Fibroblast of pulmonary artery (primary cell): ENCODE measurements around the gene RAB7A.
"Not testable (repeated sequence)": the region's sequence is repeated elsewhere in the genome, so short reads cannot be mapped to it uniquely, and the experiment has no call there.

Experiments used
- DNase-seq: peaks from one replicate; pipeline ENCODE4 v3.0.0-alpha.2; 2010; ENCODE audit warnings: low read depth
- H3K4me3 ChIP-seq: replicated peaks from 2 replicates; pipeline ENCODE4 v1.5.1; 2011; ENCODE audit warnings: low read depth, mild to moderate bottlenecking, control low read depth, low read length, moderate library complexity
- TF ChIP-seq, protein P1 (sequence below): IDR thresholded peaks from 2 replicates; pipeline ENCODE4 v1.5.1; 2011; ENCODE audit warnings: mild to moderate bottlenecking, control low read depth, low read length, inconsistent platforms; ENCODE audit errors: missing control alignments

Gene RAB7A

DNA sequence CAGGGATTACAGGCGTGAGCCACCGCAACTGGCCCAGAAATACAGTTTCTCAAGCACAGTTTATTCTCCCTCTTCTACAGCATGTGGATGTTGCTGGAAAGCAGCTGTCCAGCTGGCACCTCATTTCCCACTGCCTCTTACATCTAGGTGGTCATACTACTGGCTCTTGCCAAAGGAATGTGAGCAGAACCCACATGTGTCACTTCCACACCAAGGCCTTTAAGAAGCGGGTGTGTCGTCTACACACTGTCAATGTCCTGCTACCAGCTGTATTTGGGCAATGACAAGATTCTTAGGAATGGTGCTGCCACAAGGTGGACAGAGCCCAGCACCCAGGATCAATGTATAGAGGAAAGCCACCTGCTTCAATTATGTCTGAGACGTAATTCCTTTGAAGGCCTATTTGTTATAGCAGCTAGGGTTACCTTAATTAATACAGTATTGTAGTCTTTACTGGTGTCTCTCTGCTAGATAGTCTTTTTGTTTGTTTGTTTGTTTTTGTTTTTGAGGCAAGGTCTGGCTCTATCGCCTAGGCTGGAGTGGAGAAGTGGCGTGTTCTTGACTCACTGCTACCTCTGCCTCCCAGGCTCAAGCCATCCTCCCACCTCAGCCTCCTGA is 15.1 kb upstream of the RAB7A start:
- TF ChIP-seq, protein P1, sequence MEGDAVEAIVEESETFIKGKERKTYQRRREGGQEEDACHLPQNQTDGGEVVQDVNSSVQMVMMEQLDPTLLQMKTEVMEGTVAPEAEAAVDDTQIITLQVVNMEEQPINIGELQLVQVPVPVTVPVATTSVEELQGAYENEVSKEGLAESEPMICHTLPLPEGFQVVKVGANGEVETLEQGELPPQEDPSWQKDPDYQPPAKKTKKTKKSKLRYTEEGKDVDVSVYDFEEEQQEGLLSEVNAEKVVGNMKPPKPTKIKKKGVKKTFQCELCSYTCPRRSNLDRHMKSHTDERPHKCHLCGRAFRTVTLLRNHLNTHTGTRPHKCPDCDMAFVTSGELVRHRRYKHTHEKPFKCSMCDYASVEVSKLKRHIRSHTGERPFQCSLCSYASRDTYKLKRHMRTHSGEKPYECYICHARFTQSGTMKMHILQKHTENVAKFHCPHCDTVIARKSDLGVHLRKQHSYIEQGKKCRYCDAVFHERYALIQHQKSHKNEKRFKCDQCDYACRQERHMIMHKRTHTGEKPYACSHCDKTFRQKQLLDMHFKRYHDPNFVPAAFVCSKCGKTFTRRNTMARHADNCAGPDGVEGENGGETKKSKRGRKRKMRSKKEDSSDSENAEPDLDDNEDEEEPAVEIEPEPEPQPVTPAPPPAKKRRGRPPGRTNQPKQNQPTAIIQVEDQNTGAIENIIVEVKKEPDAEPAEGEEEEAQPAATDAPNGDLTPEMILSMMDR = no peak
- no peak overlapping the region for H3K4me3 ChIP-seq
- DNase-seq = no peak

DNA sequence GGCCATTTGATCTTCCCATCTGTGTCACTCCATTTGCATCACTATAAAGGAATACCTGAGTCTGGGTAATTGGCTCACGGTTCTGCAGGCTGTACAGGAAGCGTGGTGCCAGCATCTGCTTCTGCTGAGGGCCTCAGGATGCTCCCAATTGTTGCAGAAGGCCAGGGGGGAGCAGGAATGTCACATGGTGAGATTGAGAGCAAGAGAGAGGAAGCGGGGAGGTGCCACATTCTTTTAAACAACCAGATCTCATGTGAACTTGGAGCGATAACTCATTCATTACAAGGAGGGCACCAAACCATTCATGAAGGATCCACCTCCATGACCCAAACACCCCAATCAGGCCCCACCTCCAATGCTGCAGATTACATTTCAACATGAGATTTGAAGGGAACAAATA is 13.1 kb upstream of the RAB7A start:
- H3K4me3 ChIP-seq = no peak overlapping the region
- TF ChIP-seq, protein P1 = no peak
- DNase-seq = no peak

DNA sequence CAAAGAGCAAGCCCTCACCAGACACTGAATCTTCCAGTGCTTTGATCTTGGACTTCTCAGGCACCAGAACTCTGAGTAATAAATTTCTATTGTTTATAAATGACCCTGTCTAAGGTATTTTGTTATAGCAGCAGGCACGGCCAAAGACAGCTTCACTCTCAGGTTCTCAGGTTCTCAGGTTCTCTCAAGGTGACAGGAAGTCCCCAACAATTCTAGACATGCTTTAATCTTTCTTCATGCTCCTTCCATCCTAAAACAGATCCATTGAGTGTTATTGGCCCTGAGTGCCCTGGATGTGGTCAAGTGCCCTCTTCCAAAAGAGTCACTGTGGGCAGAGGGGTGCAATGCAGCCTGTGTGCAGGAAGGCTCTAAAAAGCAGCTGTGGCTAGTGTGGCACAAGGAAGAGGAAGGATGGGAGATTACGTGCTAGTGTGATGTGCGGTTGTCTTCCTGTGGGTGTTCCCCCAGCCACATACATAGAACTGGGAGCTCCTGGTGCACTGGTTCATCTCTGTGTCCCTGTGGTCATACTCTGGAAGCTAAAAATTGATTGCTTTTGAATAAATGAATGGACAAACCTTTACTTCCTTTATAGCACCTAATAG is 11.0 kb upstream of the RAB7A start:
- no peak for DNase-seq
- TF ChIP-seq, protein P1 = no peak
- H3K4me3 ChIP-seq = no peak overlapping the region

DNA sequence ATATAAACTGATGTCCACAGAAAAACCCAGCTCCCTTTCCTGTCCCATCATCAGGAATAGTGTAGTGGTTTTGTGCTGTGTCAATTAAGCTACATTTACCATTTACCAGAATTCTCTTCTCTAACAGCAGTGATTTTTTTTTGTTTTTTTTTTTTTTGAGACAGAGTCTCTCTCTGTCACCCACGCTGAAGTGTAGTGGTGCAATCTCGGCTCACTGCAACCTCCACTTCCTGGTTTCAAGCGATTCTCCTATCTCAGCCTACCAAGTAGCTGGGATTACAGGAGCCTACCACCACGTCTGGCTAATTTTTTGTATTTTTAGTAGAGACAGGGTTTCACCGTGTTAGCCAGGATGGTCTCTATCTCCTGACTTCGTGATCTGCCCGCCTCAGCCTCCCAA is 7.1 kb upstream of the RAB7A start:
- not testable (repeated sequence) for H3K4me3 ChIP-seq, DNase-seq

DNA sequence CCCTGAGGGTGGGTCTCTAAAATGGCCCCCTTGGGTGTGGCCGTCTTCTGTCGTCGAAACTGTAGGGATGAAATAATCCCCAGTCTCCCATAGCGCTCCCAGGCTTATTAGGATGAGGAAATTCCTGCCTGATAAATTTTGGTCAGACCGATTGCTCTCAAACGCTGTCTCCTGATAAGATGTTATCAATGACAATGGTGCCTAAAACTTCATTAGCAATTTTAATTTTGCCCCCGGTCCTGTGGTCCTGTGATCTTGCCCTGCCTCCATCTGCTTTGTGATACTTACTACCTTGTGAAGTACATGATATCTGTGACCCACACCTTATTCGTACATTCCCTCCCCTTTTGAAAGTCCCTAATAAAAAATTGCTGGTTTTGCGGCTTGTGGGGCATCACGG is 5.1 kb upstream of the RAB7A start:
- H3K4me3 ChIP-seq = no peak overlapping the region
- no peak for DNase-seq
- TF ChIP-seq, protein P1 = no peak

DNA sequence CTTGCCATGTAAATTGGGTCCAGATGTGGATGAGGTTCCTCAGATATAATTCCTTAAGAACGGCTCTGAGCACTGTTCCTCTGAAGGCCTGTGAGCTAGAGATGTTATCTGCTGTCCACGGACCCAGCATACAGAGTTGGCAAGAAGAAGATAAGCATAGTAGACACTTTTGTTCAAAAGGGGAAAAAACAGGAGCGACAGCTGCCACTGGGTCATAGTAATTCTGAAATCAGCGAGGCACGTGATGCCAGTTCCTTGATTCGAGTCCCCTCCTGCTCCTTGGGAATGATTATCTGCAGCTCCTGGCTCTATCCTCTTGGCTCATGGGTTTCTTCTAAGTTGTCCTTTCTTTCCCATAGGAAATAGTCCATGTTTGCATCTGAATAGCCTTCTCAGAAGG is 2.5 kb upstream of the RAB7A start:
- no peak overlapping the region for H3K4me3 ChIP-seq
- no peak for DNase-seq
- TF ChIP-seq, protein P1 = no peak

DNA sequence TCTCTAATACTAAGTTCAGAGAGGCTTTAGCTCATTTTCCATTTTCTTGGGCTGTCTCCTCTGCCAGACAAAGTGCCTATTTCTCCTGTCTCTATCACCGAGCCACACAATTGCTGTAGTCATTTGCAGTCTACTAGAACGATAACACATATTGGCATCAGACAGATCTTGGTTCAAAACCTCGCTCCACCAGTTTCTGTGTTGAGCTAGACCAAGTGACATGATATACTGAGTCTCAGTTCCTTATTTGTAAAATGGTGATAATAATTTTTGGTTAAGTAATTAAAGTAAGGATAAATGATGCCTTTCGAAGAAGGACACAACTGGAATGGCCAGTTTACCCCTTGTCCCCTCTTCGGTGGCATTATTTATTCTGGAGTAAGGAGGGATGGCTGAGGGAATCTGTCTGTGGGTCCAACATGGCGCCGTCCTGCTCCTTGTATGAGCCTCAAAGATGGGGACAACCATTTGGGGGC is 398 bp upstream of the RAB7A start:
- peak overlapping the region; percentile 90 for H3K4me3 ChIP-seq
- no peak for DNase-seq
- TF ChIP-seq, protein P1 = no peak
